GM10266 (cell line): Measurements from ENCODE around the gene STIM1.
A peak's percentile ranks its signal among the peaks of the same experiment; 100 is the strongest.

Experiments used
- DNase-seq: peaks from one replicate; pipeline ENCODE4 v3.0.0; 2012; ENCODE audit errors: extremely low spot score
- TF ChIP-seq, protein P1 (sequence below): IDR thresholded peaks from 2 replicates; pipeline ENCODE4 v1.5.1; 2012; ENCODE audit warnings: mild to moderate bottlenecking, low read depth; ENCODE audit not compliant: control insufficient read depth, insufficient read depth; ENCODE audit errors: missing control alignments

Gene STIM1

DNA sequence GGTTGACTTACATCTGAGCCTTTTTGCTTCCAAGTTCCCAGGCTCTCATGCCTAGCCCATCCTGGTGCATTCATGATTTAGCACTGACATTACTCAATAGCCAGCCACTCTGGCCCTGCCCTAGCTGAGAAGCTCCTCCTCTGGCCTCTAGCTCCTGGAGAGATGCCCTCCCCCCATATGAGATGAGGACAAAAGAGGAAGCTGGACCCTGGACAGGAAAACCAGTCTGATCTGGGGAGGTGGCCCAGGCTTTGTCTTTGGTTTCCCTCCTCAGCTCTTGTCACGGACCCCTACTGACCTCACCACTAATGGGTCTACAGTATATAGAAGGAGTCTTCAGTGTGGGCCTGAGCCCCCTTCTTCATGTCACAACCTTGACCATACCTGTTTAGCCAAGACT is 17.7 kb upstream of the STIM1 start:
- peak; percentile 58 for DNase-seq
- TF ChIP-seq, protein P1, sequence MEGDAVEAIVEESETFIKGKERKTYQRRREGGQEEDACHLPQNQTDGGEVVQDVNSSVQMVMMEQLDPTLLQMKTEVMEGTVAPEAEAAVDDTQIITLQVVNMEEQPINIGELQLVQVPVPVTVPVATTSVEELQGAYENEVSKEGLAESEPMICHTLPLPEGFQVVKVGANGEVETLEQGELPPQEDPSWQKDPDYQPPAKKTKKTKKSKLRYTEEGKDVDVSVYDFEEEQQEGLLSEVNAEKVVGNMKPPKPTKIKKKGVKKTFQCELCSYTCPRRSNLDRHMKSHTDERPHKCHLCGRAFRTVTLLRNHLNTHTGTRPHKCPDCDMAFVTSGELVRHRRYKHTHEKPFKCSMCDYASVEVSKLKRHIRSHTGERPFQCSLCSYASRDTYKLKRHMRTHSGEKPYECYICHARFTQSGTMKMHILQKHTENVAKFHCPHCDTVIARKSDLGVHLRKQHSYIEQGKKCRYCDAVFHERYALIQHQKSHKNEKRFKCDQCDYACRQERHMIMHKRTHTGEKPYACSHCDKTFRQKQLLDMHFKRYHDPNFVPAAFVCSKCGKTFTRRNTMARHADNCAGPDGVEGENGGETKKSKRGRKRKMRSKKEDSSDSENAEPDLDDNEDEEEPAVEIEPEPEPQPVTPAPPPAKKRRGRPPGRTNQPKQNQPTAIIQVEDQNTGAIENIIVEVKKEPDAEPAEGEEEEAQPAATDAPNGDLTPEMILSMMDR = no peak

DNA sequence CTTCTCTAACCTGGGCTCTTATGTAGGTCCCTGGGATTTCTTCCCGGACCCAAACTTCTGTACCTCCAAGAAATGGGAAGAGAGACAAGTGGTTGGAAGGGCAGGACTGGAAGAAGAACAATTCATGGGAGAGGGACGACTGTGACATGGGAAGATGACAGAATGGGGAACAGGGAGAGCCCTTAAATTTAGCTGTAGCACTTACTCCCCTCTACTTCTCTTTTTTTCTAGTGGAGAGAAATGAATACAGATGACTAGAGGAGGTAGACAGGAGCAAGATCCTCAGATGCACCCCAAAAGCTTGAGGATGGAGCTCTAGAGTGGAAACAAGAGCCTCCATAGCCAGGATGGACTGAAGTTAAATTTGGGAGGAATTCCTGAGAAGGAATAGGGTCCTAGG is 17.0 kb upstream of the STIM1 start:
- TF ChIP-seq, protein P1 = no peak
- no peak for DNase-seq

DNA sequence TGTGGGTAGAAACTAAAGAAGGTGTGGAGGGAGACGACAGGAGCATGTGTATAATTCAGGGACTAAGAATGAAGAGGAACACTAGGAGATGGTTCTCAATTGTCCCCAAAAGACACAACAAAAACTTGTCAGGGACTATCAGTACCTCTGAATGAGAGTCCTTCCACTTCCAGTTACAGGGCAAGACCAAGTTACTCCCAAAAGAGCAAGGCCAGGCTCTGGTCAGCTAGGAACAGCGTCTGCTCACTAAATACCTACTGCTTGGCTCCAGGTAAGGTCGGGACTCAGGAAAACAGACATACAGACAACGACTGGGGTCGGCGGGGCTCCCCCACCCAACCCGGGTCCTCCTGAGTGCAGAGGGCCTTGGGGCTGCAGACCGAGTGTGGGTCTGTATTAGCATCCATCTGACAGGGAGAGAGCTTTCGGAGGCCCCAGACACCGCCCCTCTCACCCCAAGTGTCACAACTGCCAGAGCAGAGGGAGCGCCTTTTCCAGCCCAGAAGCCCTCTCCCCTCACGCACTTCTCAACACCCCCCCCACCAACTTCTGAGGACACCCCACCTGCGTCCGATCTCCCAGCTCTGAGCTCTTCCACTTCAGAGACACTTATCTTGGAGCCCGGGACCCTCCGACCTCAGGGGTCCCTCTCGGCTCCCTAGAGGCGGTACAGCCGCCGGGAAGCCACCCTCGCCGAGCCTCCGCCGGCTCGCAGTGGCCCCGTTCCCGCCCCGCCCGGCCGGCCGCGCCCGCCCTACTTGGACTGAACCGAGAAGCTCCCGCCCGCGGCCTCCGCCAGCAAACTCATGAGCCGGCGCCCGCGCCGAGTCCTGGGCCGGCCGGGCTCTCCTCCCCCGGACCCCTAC is 15.2 kb upstream of the STIM1 start:
- DNase-seq = no peak
- TF ChIP-seq, protein P1 = no peak

DNA sequence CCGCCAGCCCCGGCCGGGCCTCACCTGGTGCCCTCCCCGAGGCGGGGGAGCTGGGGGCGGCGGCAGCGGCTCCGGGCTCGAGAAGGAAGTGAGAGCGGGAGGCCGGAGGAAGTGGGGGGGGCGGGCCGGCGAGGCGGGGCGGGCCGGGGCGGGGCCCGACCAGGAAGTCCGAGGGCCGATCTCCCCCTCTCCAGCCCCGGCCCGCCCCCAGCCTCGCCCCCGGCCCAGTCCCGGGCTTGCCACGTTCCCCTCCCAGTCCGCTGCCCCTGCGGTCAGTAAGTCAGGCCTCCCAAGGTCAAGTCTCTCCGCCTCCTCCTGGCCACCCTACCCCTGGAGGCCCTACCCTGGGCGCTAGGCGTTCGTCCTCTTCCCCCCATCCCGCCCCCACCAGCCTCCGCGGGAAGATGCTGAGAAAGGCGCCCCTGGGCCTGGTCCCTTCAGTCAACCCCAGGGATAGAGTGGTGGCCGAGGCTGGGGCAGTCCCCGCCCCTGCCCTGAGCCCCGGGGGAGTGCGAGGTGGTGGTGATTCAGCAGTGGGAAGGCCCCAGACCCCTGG is 14.5 kb upstream of the STIM1 start, which contains the start of gene RHOG:
RHOG (minus strand) TSS at position 90 of the 556 bp plus-strand sequence. CDS start 12,821 bp downstream, outside the sequence.
- DNase-seq = peak; percentile 93
- TF ChIP-seq, protein P1 = no peak

DNA sequence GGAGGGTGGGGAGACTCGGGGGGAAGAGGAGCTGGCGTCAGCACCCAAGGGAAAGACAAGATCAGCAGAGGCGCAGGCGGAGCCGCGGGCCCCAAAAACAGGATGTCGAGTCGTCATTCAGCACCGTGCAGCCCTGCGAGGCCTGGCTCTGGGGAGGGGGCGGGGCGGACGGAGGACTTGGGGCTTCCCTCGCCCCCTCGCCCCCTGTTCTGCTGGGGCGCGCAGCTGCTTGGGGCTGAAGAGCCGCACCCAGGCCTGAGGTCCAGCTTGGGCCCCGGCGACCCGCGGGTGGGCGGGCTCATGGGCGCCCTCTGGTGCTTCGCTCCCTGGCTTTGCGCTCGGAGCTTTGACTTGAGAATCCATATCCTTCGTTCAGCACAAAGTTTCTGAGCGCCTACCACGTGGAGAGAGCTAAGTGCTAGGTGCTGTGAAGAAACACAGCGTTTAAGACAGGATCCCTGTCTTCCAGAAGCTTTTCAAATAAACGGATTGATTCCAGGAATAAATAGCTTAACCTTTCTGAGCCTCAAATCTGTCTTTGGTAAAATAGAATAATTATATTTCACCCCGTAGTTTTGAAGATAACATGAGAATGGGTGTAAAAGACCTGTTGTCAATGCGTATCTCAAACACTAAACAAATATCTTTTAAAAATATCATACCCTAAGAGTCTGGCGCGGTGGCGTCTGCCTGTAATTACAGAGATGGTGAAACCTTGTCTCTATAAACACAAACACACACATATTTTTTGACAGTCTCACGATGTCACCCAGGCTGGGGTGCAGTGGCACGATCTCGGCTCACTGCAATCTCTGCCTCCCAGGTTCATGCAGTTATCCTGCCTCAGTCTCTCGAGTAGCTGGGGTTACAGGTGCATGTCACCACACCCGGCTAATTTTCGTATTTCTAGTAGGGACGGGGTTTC is 13.8 kb upstream of the STIM1 start:
- DNase-seq = peak; percentile 91
- TF ChIP-seq, protein P1 = peak; percentile 87

DNA sequence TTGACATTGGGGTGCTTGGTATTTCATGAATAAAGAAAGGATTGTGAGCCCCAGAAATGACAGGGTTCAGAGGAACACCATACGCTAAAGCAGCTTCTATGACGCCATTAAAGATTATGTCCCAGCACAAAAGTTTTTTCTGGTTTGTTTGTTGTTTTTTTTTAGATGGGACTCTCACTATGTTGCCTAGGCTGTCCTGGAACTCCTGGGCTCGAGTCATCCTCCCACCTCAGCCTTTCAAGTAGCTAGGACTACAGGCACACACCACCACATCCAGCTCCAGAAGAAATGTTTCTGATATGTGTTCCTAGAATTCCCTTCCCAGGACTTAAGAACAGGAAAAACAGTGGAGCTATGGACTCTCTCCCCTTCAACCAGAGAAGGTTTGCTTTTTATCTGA is 12.1 kb upstream of the STIM1 start:
- TF ChIP-seq, protein P1 = no peak

More for the DNA sequence above, 12.1 kb upstream of the STIM1 start:
- no peak for DNase-seq
